ENCODE results near the gene KEL.

The KEL gene

DNA sequence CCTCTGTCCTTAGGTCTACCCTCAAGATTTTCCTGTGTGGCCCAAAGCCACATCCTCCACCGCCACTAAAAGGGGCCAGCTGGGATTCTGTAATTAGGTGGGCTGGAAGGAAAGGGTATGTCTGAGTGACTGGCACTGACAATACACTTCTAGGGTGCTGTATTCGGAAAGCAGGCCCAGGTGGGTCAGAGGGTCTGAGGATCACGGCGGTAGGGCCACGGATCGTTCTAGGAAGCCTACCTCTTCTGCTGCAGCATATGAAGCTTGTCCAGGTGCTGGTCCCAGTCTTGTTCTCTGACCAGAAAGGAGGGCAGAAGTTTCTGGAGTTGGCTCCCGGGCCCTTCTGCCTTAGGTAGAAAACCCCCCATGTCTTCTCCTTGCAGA, 29.1 kb downstream of the KEL start:
- Histone ChIP-seq H3K4me3 (ENCODE audit: low read depth in 1 of 2, low read length in 2 of 2) (no peak overlapping the region), H3K27me3 (ENCODE audit: control insufficient read depth in 1 of 2, insufficient read depth in 2 of 2, low read length in 2 of 2) (no peaks in the 10 kb centered on the region), H3K9ac (ENCODE audit: low read depth in 1 of 2, low read length in 2 of 2) (no peak overlapping the region), H3K9me3 (ENCODE audit: control insufficient read depth in 1 of 2, low read length in 2 of 2) (no peaks in the 10 kb centered on the region), H3K27ac (ENCODE audit: low read depth, low read length) (no peak overlapping the region), H3K36me3 (ENCODE audit: control insufficient read depth in 1 of 2, insufficient read depth in 2 of 2, low read length in 2 of 2) (no peaks in the 10 kb centered on the region), H3K4me1 (ENCODE audit: control insufficient read depth in 1 of 2, insufficient read depth in 2 of 2, low read length in 2 of 2) (no peaks in the 10 kb centered on the region)

DNA sequence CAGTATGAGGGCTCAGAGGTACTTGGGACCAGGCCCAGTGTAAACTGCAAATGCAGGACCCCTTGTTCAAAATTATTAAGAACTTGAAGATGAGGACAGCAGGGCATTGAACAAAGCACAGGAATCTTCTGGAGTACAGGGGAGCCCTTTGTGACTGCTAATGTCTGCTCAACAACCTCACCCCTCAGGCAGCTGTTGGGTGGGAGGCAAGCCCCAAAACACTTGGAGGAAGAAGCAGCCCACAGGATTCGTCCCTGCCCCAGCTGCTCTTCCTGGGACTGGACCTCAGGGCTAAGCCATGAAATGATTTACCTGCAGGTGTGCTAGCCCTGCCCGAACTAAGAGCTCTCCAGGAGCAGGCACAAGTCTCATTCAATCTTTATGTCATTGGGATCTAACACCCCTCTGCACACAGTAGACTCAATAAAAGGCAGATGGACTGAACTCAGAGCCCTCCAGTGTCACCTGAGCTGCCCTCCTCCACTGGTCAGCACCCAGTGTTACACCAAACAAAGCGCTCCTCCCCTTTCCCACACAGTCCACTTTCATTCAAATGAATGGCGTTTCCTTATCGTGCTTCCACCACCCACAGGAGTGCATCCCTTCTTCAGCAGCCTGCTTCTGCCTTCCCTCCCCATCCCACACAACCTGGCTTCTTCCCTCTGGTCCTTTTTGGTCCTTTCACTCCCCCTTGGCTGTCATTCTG, 29.6 kb downstream of the KEL start:
- Histone ChIP-seq H3K9me3 (ENCODE audit: control insufficient read depth in 1 of 2, low read length in 2 of 2) (no peaks in the 10 kb centered on the region), H3K36me3 (ENCODE audit: control insufficient read depth in 1 of 2, insufficient read depth in 2 of 2, low read length in 2 of 2) (no peaks in the 10 kb centered on the region), H3K4me1 (ENCODE audit: control insufficient read depth in 1 of 2, insufficient read depth in 2 of 2, low read length in 2 of 2) (no peaks in the 10 kb centered on the region), H3K27ac (ENCODE audit: low read depth, low read length) (no peak overlapping the region), H3K27me3 (ENCODE audit: control insufficient read depth in 1 of 2, insufficient read depth in 2 of 2, low read length in 2 of 2) (no peaks in the 10 kb centered on the region), H3K4me3 (ENCODE audit: low read depth in 1 of 2, low read length in 2 of 2) (no peak overlapping the region), H3K9ac (ENCODE audit: low read depth in 1 of 2, low read length in 2 of 2) (no peak overlapping the region)

DNA sequence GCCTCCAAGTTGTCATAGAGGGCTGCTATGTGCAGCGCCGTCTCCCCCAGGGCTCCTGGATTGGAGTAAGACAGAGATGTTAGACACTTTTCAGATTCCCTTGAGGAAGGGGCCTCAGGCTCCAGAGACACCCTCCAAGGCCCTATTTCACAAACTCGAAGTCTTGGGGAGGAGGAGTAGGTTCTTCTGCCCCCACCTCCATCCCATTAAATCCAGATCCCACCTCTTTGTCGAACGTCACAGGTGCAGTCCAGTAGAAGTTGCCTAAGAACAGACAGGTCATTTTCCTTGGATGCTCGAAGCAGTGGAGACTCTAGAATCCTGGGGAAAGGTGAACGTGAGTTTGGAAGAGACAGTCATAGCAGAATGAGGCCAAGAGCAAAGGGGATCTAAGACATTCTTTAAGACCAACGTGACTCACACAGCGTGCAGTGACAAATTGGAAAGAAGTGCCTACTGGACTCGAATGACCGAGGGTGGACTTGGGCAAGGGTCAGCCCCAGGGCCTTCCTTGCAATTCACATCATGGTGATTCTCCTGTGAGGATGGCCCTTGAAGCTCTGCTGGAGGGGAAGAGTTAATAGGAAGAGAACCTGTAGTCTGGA, 31.9 kb downstream of the KEL start:
- Histone ChIP-seq H3K27me3 (ENCODE audit: control insufficient read depth in 1 of 2, insufficient read depth in 2 of 2, low read length in 2 of 2) (no peaks in the 10 kb centered on the region), H3K4me1 (ENCODE audit: control insufficient read depth in 1 of 2, insufficient read depth in 2 of 2, low read length in 2 of 2) (no peaks in the 10 kb centered on the region), H3K9me3 (ENCODE audit: control insufficient read depth in 1 of 2, low read length in 2 of 2) (no peaks in the 10 kb centered on the region), H3K36me3 (ENCODE audit: control insufficient read depth in 1 of 2, insufficient read depth in 2 of 2, low read length in 2 of 2) (no peaks in the 10 kb centered on the region), H3K27ac (ENCODE audit: low read depth, low read length) (no peak overlapping the region), H3K9ac (ENCODE audit: low read depth in 1 of 2, low read length in 2 of 2) (no peak overlapping the region), H3K4me3 (ENCODE audit: low read depth in 1 of 2, low read length in 2 of 2) (no peak overlapping the region)

DNA sequence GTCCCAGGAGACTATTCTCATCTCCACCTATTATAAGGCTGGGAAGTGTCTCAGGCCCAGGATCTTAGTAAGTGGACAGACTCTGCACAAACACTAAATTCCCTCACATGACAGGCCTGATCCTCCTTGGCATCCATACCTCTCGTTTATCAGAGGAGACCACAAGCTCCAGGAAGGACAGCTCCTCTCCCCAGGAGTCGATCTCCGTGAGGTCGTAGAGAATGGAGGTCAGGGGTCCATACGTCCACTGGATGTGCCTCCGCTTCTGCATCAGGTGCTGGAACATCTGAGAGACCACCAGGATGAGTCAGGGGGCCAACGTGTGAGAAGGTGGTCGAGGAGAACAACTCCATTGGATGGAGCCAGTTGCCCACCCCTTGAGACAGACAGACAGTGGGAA, 34.2 kb downstream of the KEL start:
- H3K4me1 ChIP-seq (ENCODE audit: control insufficient read depth in 1 of 2, insufficient read depth in 2 of 2, low read length in 2 of 2): peaks cover 6 to 8% of the 10 kb centered on the region in 2 donors

DNA sequence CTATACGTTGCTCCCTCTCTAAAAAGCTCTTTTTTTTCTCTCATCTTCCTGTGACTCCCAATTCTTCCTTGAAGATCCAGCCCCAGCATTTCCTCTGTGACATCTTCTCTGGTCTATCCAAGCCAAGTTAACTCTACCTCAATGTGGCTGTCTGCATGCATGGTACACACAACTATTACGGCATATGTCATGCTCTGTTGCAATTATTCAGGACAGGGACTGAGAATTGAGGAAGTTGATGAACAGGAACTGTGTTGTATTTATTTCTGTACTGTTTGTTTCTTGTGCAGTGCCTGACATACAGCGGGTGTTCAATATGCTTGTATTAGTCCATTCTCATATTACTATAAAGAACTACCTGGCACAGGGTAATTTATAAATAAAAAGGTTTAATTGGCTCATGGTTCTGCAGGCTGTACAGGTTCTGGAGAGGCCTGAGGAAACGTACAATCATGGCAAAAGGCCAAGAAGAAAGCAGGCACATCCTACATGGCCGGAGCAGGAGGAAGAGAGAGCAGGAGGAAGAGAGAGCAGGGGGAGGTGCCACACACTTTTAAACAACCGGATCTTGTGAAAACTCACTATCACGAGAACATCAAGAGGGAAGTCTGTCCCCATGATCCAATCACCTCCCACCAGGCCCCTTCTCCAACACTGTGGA, 34.9 kb downstream of the KEL start:
- Histone ChIP-seq H3K9me3 (ENCODE audit: control insufficient read depth in 1 of 2, low read length in 2 of 2) (no peaks in the 10 kb centered on the region), H3K4me3 (ENCODE audit: low read depth in 1 of 2, low read length in 2 of 2) (no peak overlapping the region), H3K27me3 (ENCODE audit: control insufficient read depth in 1 of 2, insufficient read depth in 2 of 2, low read length in 2 of 2) (no peaks in the 10 kb centered on the region), H3K4me1 (ENCODE audit: control insufficient read depth in 1 of 2, insufficient read depth in 2 of 2, low read length in 2 of 2) (peaks cover 6 to 8% of the 10 kb centered on the region in 2 donors), H3K27ac (ENCODE audit: low read depth, low read length) (no peak overlapping the region), H3K9ac (ENCODE audit: low read depth in 1 of 2, low read length in 2 of 2) (no peak overlapping the region), H3K36me3 (ENCODE audit: control insufficient read depth in 1 of 2, insufficient read depth in 2 of 2, low read length in 2 of 2) (no peaks in the 10 kb centered on the region)

More for the DNA sequence above, 34.2 kb downstream of the KEL start:
- Histone ChIP-seq H3K27me3 (ENCODE audit: control insufficient read depth in 1 of 2, insufficient read depth in 2 of 2, low read length in 2 of 2) (no peaks in the 10 kb centered on the region), H3K9me3 (ENCODE audit: control insufficient read depth in 1 of 2, low read length in 2 of 2) (no peaks in the 10 kb centered on the region), H3K4me3 (ENCODE audit: low read depth in 1 of 2, low read length in 2 of 2) (no peak overlapping the region), H3K27ac (ENCODE audit: low read depth, low read length) (no peak overlapping the region), H3K9ac (ENCODE audit: low read depth in 1 of 2, low read length in 2 of 2) (no peak overlapping the region), H3K36me3 (ENCODE audit: control insufficient read depth in 1 of 2, insufficient read depth in 2 of 2, low read length in 2 of 2) (no peaks in the 10 kb centered on the region)

DNA sequence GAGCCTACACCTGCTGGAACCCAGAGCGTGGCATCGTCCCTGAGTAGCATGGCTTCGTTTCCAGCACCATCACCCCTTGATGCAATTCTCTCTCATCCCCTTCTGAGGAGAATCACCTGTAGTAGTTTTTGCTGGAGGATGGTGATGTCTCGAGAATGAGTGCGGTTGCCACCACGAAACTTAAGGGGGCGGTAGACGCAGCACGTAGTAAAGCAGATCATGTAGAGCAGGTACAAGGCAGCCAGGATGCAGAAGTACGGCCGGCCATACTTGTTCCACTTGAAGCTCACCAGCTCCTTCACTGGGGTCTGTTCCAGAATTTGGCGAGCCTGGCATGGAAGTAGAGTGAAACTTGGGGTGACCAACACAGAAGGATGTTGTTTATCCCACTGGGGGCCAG, 36.8 kb downstream of the KEL start:
- Histone ChIP-seq H3K27ac (ENCODE audit: low read depth, low read length) (no peak overlapping the region), H3K4me3 (ENCODE audit: low read depth in 1 of 2, low read length in 2 of 2) (no peak overlapping the region), H3K9ac (ENCODE audit: low read depth in 1 of 2, low read length in 2 of 2) (no peak overlapping the region)

DNA sequence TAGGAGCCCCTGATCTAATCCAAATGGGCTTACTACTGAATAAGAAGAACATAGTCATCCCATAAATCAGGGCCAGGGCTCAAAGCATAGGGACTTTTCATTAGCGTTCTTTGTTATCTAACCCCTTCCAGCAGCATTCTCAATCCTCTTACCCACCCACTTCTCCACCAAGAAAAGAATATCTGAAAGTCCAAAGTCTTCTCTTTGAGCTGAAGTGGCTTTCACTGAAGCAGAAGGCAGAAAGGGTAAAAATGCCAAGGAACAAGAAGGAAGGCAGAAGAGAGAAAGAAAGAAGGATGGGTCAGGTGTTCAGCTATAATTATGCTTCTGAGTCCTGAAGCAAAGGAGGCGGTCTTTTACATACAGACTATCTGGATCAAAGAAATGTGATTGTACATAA, 38.8 kb downstream of the KEL start:
- H3K36me3 ChIP-seq (ENCODE audit: control insufficient read depth in 1 of 2, insufficient read depth in 2 of 2, low read length in 2 of 2): no peaks in the 10 kb centered on the region
- no peak overlapping the region for H3K27ac ChIP-seq (ENCODE audit: low read depth, low read length)
- no peak overlapping the region for H3K4me3 ChIP-seq (ENCODE audit: low read depth in 1 of 2, low read length in 2 of 2)
- no peaks in the 10 kb centered on the region for H3K9me3 ChIP-seq (ENCODE audit: control insufficient read depth in 1 of 2, low read length in 2 of 2)
- no peaks in the 10 kb centered on the region for H3K27me3 ChIP-seq (ENCODE audit: control insufficient read depth in 1 of 2, insufficient read depth in 2 of 2, low read length in 2 of 2)
- peaks cover 6 to 8% of the 10 kb centered on the region in 2 donors for H3K4me1 ChIP-seq (ENCODE audit: control insufficient read depth in 1 of 2, insufficient read depth in 2 of 2, low read length in 2 of 2)
- H3K9ac ChIP-seq (ENCODE audit: low read depth in 1 of 2, low read length in 2 of 2): no peak overlapping the region

More for the DNA sequence above, 36.8 kb downstream of the KEL start:
- peaks cover 6 to 8% of the 10 kb centered on the region in 2 donors for H3K4me1 ChIP-seq (ENCODE audit: control insufficient read depth in 1 of 2, insufficient read depth in 2 of 2, low read length in 2 of 2)
- H3K9me3 ChIP-seq (ENCODE audit: control insufficient read depth in 1 of 2, low read length in 2 of 2): no peaks in the 10 kb centered on the region
- H3K27me3 ChIP-seq (ENCODE audit: control insufficient read depth in 1 of 2, insufficient read depth in 2 of 2, low read length in 2 of 2): no peaks in the 10 kb centered on the region
- H3K36me3 ChIP-seq (ENCODE audit: control insufficient read depth in 1 of 2, insufficient read depth in 2 of 2, low read length in 2 of 2): no peaks in the 10 kb centered on the region

DNA sequence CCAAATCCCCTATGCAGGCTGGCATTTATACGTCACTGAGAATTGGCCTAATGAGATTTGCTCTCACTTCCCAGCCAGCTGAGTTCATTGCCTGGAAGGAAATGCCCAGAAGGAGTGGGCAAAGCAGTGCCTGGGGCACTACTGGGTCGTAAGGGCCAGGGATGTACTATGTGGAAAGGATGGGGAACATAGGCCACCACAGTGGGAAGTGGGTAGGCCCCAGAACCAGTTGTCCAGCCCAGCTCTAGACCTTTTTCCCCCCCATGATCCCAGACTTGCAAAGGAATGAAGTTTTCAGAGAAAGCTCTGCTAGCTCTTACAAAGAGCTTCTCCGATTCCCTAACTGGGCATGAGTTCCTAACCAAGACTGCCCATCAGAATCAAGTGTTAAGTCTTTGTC, 42.5 kb downstream of the KEL start:
- no peak overlapping the region for H3K9ac ChIP-seq (ENCODE audit: low read depth in 1 of 2, low read length in 2 of 2)
- no peaks in the 10 kb centered on the region for H3K36me3 ChIP-seq (ENCODE audit: control insufficient read depth in 1 of 2, insufficient read depth in 2 of 2, low read length in 2 of 2)
- H3K4me3 ChIP-seq (ENCODE audit: low read depth in 1 of 2, low read length in 2 of 2): no peak overlapping the region
- no peaks in the 10 kb centered on the region for H3K27me3 ChIP-seq (ENCODE audit: control insufficient read depth in 1 of 2, insufficient read depth in 2 of 2, low read length in 2 of 2)
- no peaks in the 10 kb centered on the region for H3K9me3 ChIP-seq (ENCODE audit: control insufficient read depth in 1 of 2, low read length in 2 of 2)
- H3K27ac ChIP-seq (ENCODE audit: low read depth, low read length): no peak overlapping the region
- peaks cover 6 to 8% of the 10 kb centered on the region in 2 donors for H3K4me1 ChIP-seq (ENCODE audit: control insufficient read depth in 1 of 2, insufficient read depth in 2 of 2, low read length in 2 of 2)

DNA sequence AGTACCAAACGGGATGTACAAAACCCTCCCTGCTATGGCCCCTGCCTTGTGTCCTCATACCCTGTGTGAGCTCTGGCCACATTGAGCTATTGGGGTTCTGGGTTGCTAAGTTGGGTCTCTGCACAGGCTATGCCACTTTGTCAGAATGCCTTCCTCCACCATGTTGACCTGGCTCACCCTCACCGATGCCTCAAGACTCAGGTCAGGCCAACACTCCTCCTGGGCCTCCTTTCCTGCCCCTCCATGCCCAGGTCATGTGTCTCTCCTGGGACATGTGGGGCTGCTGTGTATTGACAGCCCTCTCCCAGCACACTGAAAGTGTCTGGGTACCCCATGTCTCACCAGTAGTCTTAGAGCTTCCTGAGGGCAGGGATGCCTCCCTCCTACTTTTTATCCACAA, 43.3 kb downstream of the KEL start:
- H3K4me1 ChIP-seq (ENCODE audit: control insufficient read depth in 1 of 2, insufficient read depth in 2 of 2, low read length in 2 of 2): peaks cover 5 to 14% of the 10 kb centered on the region in 2 donors
- no peaks in the 10 kb centered on the region for H3K27me3 ChIP-seq (ENCODE audit: control insufficient read depth in 1 of 2, insufficient read depth in 2 of 2, low read length in 2 of 2)
- H3K4me3 ChIP-seq (ENCODE audit: low read depth in 1 of 2, low read length in 2 of 2): no peak overlapping the region
- H3K9me3 ChIP-seq (ENCODE audit: control insufficient read depth in 1 of 2, low read length in 2 of 2): no peaks in the 10 kb centered on the region
- H3K36me3 ChIP-seq (ENCODE audit: control insufficient read depth in 1 of 2, insufficient read depth in 2 of 2, low read length in 2 of 2): no peaks in the 10 kb centered on the region
- H3K9ac ChIP-seq (ENCODE audit: low read depth in 1 of 2, low read length in 2 of 2): no peak overlapping the region
- H3K27ac ChIP-seq (ENCODE audit: low read depth, low read length): no peak overlapping the region

DNA sequence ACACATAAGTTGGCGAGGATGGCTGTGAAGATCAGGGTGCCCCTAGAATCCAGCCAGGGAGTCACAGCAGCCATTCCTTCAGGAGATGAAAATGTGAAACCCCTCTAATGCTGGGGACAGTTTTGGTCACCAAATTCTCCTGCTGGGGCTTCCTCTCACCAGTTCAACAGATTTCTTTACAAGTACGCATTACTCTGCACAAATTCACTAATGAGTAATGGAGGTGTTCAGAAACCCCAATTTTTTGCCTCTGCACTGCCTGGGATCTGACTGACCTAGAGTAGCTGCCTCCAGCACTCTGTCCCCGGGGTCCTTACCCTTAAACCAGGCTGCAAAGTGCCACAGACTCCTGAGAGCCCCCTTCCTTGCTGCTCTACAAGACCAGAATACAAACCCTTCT, 44.7 kb downstream of the KEL start:
- H3K36me3 ChIP-seq (ENCODE audit: control insufficient read depth in 1 of 2, insufficient read depth in 2 of 2, low read length in 2 of 2): no peaks in the 10 kb centered on the region
- no peak overlapping the region for H3K27ac ChIP-seq (ENCODE audit: low read depth, low read length)
- no peaks in the 10 kb centered on the region for H3K9me3 ChIP-seq (ENCODE audit: control insufficient read depth in 1 of 2, low read length in 2 of 2)
- no peak overlapping the region for H3K4me3 ChIP-seq (ENCODE audit: low read depth in 1 of 2, low read length in 2 of 2)
- H3K4me1 ChIP-seq (ENCODE audit: control insufficient read depth in 1 of 2, insufficient read depth in 2 of 2, low read length in 2 of 2): peaks cover 0 to 16% of the 10 kb centered on the region in 2 donors
- H3K27me3 ChIP-seq (ENCODE audit: control insufficient read depth in 1 of 2, insufficient read depth in 2 of 2, low read length in 2 of 2): no peaks in the 10 kb centered on the region
- H3K9ac ChIP-seq (ENCODE audit: low read depth in 1 of 2, low read length in 2 of 2): no peak overlapping the region
